Sigmoid colon (tissue), 7 donors: ENCODE data around the gene LRP1B. TPM values are rescaled to one million over a fixed set of nuclear protein-coding genes. Genes with fewer than 3 reads are reported as not detected.

ENCODE experiments used
- DNase-seq: peaks from one replicate; pipeline ENCODE4 v3.0.0-alpha.2; 2019
- H3K27ac ChIP-seq, 4 donors: fragments of 200-600 bp; sonication (generic); one replicate each; pipeline ENCODE4 v1.5.1; 2016 to 2019; ENCODE audit warnings: mild to moderate bottlenecking in 1 of 4
- H3K27me3 ChIP-seq, 3 donors: fragments of 200-600 bp; sonication (generic); one replicate each; pipeline ENCODE4 v1.5.1; 2019; ENCODE audit warnings: mild to moderate bottlenecking in 1 of 3
- H3K36me3 ChIP-seq, 4 donors: fragments of 200-600 bp; sonication (generic); one replicate each; pipeline ENCODE4 v1.5.1; 2016 to 2019
- H3K4me1 ChIP-seq, 4 donors: fragments of 200-600 bp; sonication (generic); one replicate each; pipeline ENCODE4 v1.5.1; 2017 to 2019
- H3K4me3 ChIP-seq, 4 donors: fragments of 200-600 bp; sonication (generic); one replicate each; pipeline ENCODE4 v1.5.1; 2017 to 2019; ENCODE audit warnings: mild to moderate bottlenecking in 2 of 4, moderate library complexity in 1 of 4
- H3K9me3 ChIP-seq, 4 donors: fragments of 200-600 bp in 3 of 4; sonication (generic) in 3 of 4; one replicate each; pipeline versions ENCODE4 v1.5.1 to v1.6.1; 2013 to 2019
- CTCF ChIP-seq, 4 experiments: fragments of 450-650 bp in 3 of 4; fragments of 200-600 bp in 1 of 4; IDR thresholded peaks; one replicate each; pipeline ENCODE4 v1.5.1; 2016 to 2019; ENCODE audit warnings: antibody characterized with exemption in 4 of 4, mild to moderate bottlenecking in 3 of 4, moderate library complexity in 2 of 4
- EP300 ChIP-seq, 4 donors: sonication (generic); formaldehyde crosslinking; IDR thresholded peaks; one replicate each; pipeline ENCODE4 v1.6.1; 2017; ENCODE audit warnings: antibody characterized with exemption in 4 of 4
- POLR2A ChIP-seq, 2 donors: fragments of 450-650 bp; IDR thresholded peaks; one replicate each; pipeline ENCODE4 v1.6.1; 2016; ENCODE audit warnings: antibody characterized with exemption in 2 of 2, mild to moderate bottlenecking in 2 of 2, moderate library complexity in 2 of 2
- POLR2AphosphoS5 ChIP-seq, 4 donors: sonication (generic); formaldehyde crosslinking; IDR thresholded peaks; one replicate each; pipeline ENCODE4 v1.6.1; 2017; ENCODE audit warnings: antibody characterized with exemption in 4 of 4
- WGBS, 2 donors: extraction: QIAGEN DNeasy Blood & Tissue Kit; methylation state at CpG; one replicate each; pipeline ENCODE4 v1.1.7; 2013; 5-methylcytosine and 5-hydroxymethylcytosine counted together
- intact Hi-C: fragments of 100-400 bp; cut with DNase I; formaldehyde crosslinking; loops from one replicate; pipeline ENCODE4 v1.15.1; 2023
- polyA plus RNA-seq, 3 donors: library from polyadenylated mRNA; stranded (reverse); fragments of 200-250 nt; gene quantifications; one replicate each; pipeline ENCODE4 v1.2.3, GENCODE V29; 2013
- total RNA-seq, 4 donors: library from RNA; depleted of rRNA; stranded (reverse); fragments of >200 nt; gene quantifications; one replicate each; pipeline ENCODE4 v1.1.0, GENCODE V29; 2016
- donor health status: healthy with polysubstance abuse.
- donor health status: Bipolar disorder and iron deficiency.
- donor health status: healthy.

Gene LRP1B
- total and polyA plus RNA-seq, 7 donors = 0.06 to 5.1 (median 2.0) TPM; not detected in 1

DNA sequence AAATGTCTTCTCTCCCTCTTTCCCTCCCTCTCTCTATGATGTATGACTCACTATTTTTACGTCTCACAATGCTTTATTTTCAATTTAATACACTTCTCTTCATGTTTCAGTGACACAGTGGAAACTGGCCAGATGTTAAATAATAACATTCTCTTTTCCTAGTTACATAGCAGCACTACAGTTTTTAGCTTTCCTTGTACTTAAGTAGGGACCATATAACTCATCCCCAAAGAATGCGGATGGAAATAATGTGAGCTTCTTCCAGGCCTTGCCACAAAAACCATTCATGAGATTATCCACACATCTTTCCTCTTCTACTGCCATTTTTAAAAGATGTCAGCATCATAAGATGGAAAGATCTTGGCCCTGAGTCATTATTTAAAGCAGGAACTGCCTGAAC, 789.4 kb downstream of the LRP1B start:
- intact Hi-C loops = no loop called here
- Histone ChIP-seq H3K36me3 (no peaks in the 10 kb centered on the region), H3K4me3 (no peak overlapping the region), H3K27me3 (no peaks in the 10 kb centered on the region), H3K27ac (no peak overlapping the region), H3K9me3 (no peaks in the 10 kb centered on the region), H3K4me1 (peaks cover 0 to 4% (median 0%) of the 10 kb centered on the region in 4 donors)
- WGBS, 2 donors = 71 to 76% methylated on average over 2 of the region's 2 CpGs
- DNase-seq = no peak
- TF ChIP-seq POLR2A (IDR thresholded peaks at IDR 0.05) (no peak), EP300 (IDR thresholded peaks at IDR 0.05) (no peak), POLR2AphosphoS5 (IDR thresholded peaks at IDR 0.05) (no peak), CTCF (IDR thresholded peaks at IDR 0.05) (no peak)

DNA sequence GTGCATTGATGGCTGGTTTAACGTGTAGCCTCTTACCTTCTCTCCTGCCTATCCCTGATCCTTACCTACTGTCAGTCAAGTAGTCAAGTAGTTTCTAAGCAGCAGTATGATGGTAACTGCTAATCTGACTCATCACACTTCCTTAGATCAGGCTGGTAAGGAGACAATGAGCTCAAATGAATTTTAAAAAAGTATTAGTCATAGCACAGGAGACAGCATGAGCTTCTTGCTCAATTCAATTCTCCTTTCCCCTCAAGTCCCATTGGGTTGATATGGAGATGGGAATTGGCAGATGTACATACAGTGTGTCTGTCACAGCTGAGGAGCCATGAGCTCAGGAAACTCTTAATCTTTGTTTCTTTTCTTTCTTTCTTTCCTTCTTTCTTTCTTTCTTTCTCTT, 799.7 kb downstream of the LRP1B start:
- Histone ChIP-seq H3K9me3 (no peaks in the 10 kb centered on the region), H3K4me1 (no peaks in the 10 kb centered on the region), H3K27me3 (no peaks in the 10 kb centered on the region), H3K27ac (no peak overlapping the region), H3K36me3 (no peaks in the 10 kb centered on the region), H3K4me3 (no peak overlapping the region)
- TF ChIP-seq CTCF (IDR thresholded peaks at IDR 0.05) = no peak
- no peak for TF ChIP-seq POLR2A (IDR thresholded peaks at IDR 0.05)
- DNase-seq = no peak
- 58 to 88% methylated on average over 1 of the region's 1 CpG for WGBS, 2 donors
- intact Hi-C loops = no loop called here

GRCh38 chr2:141329964-141330363, 800.9 kb downstream of the LRP1B start:
- Histone ChIP-seq H3K9me3 (no peaks in the 10 kb centered on the region), H3K27me3 (no peaks in the 10 kb centered on the region), H3K4me1 (no peaks in the 10 kb centered on the region), H3K4me3 (no peak overlapping the region), H3K36me3 (no peaks in the 10 kb centered on the region), H3K27ac (no peak overlapping the region)
- WGBS, 2 donors = 41 to 74% methylated on average over 1 of the region's 1 CpG
- intact Hi-C loops = no loop called here
- DNase-seq = no peak
- TF ChIP-seq POLR2AphosphoS5 (IDR thresholded peaks at IDR 0.05) (no peak), EP300 (IDR thresholded peaks at IDR 0.05) (no peak), CTCF (IDR thresholded peaks at IDR 0.05) (no peak), POLR2A (IDR thresholded peaks at IDR 0.05) (no peak)

- WGBS, 2 donors = 58 to 69% methylated on average over 2 of the region's 2 CpGs
- H3K4me1 ChIP-seq = no peaks in the 10 kb centered on the region
- intact Hi-C loops = no loop called here
Measured at GRCh38 chr2:141323571-141323970, 807.2 kb downstream of the LRP1B start.

More at GRCh38 chr2:141323571-141323970, 807.2 kb downstream of the LRP1B start:
- no peak overlapping the region for H3K4me3 ChIP-seq
- H3K27me3 ChIP-seq = no peaks in the 10 kb centered on the region
- no peak for DNase-seq
- H3K36me3 ChIP-seq = no peaks in the 10 kb centered on the region
- H3K9me3 ChIP-seq = no peaks in the 10 kb centered on the region
- TF ChIP-seq POLR2A (IDR thresholded peaks at IDR 0.05) (no peak), EP300 (IDR thresholded peaks at IDR 0.05) (no peak), CTCF (IDR thresholded peaks at IDR 0.05) (no peak), POLR2AphosphoS5 (IDR thresholded peaks at IDR 0.05) (no peak)
- no peak overlapping the region for H3K27ac ChIP-seq
